ENCODE measurements around the gene WDHD1.

WDHD1 gene

GRCh38 chr14:54906075-54906474, 120.8 kb downstream of the WDHD1 start:
- no peak for DNase-seq

- peak; percentile 46 for DNase-seq
These were observed 124.1 kb downstream of the WDHD1 start, which contains the start of gene GCH1 for GRCh38 chr14:54902521-54903420. TSS of gene GCH1 (minus strand) at chr14:54902826. CDS start at chr14:54902663, 163 bp downstream.

- peak; percentile 34 for DNase-seq
These were observed 124.8 kb downstream of the WDHD1 start for GRCh38 chr14:54902143-54902520.

GRCh38 chr14:54901380-54902142, 125.3 kb downstream of the WDHD1 start:
- DNase-seq: no peak

GRCh38 chr14:54899573-54899972, 127.3 kb downstream of the WDHD1 start:
- DNase-seq: no peak

- DNase-seq: peak; percentile 30
These were observed 128.9 kb downstream of the WDHD1 start for GRCh38 chr14:54897809-54898555.

- DNase-seq: no peak
These were observed 131.2 kb downstream of the WDHD1 start for GRCh38 chr14:54895683-54896082.

GRCh38 chr14:54894995-54895394, 131.9 kb downstream of the WDHD1 start:
- no peak for DNase-seq

GRCh38 chr14:54893151-54893760, 133.6 kb downstream of the WDHD1 start:
- DNase-seq: peak; percentile 70

- no peak for DNase-seq
These were observed 135.2 kb downstream of the WDHD1 start for GRCh38 chr14:54891471-54892245.

GRCh38 chr14:54890788-54891187, 136.1 kb downstream of the WDHD1 start:
- DNase-seq: no peak

- no peak for DNase-seq
These were observed 137.0 kb downstream of the WDHD1 start for GRCh38 chr14:54889919-54890318.

Measured in fibroblast of skin of back (primary cell).